ENCODE measurements around the gene EFNB1.

DNA sequence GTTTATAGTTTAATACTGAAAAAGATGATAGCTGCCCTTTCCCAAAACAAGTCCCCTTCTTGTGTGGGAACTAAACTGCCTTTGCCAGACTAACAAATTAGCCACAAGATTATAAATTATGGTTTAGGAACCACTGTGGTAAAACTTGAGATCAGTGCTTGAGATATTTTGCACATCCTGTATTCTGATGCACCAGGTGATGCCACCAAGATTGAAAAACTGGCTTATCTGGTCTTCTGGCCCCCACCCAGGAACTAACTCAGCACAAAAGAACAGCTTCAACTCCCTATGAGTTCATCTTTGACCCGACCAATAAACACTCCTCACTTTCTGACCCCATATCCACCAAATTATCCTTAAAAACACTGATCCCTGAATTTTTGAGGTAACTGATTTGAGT is 36.7 kb upstream of the EFNB1 start:
- no peak for TF ChIP-seq NFRKB (IDR thresholded peaks at IDR 0.05)
- TF ChIP-seq CTBP1 (IDR thresholded peaks at IDR 0.05; ENCODE audit: borderline replicate concordance) = no peak
- TF ChIP-seq SP1 (IDR thresholded peaks at IDR 0.05) = no peak
- TF ChIP-seq FOXA1 (IDR thresholded peaks at IDR 0.05) = no peak
- no peak for TF ChIP-seq ELF4 (IDR thresholded peaks at IDR 0.05)
- TF ChIP-seq TARDBP (IDR thresholded peaks at IDR 0.05) = no peak
- TF ChIP-seq BHLHE40 (IDR thresholded peaks at IDR 0.05; ENCODE audit: borderline replicate concordance) = no peak
- TF ChIP-seq, protein P1, sequence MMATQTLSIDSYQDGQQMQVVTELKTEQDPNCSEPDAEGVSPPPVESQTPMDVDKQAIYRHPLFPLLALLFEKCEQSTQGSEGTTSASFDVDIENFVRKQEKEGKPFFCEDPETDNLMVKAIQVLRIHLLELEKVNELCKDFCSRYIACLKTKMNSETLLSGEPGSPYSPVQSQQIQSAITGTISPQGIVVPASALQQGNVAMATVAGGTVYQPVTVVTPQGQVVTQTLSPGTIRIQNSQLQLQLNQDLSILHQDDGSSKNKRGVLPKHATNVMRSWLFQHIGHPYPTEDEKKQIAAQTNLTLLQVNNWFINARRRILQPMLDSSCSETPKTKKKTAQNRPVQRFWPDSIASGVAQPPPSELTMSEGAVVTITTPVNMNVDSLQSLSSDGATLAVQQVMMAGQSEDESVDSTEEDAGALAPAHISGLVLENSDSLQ (IDR thresholded peaks at IDR 0.05) = no peak
- TF ChIP-seq LEF1 (IDR thresholded peaks at IDR 0.05; ENCODE audit: borderline replicate concordance) = no peak
- no peak for TF ChIP-seq HDGF (IDR thresholded peaks at IDR 0.05; ENCODE audit: borderline replicate concordance)
- TF ChIP-seq FOXM1 (IDR thresholded peaks at IDR 0.05; ENCODE audit: borderline replicate concordance) = no peak
- no peak for TF ChIP-seq ARNT (IDR thresholded peaks at IDR 0.05)
- no peak for TF ChIP-seq ZNF384 (IDR thresholded peaks at IDR 0.05)
- no peak for TF ChIP-seq SUZ12 (IDR thresholded peaks at IDR 0.05)

Measured in HEK293T (cell line).